Chondrocyte (in vitro differentiated cells): ENCODE results near the gene HTR3A. TPM values are rescaled to one million over a fixed set of nuclear protein-coding genes. Genes with fewer than 3 reads are reported as not detected.
"Not testable (repeated sequence)": the region's sequence is repeated elsewhere in the genome, so short reads cannot be mapped to it uniquely, and the experiment has no call there.

ENCODE experiments used
- DNase-seq: peaks from one replicate; pipeline ENCODE4 v3.0.0; 2021; ENCODE audit warnings: mixed read lengths, low spot score
- H3K27ac Mint-ChIP-seq: one replicate; pipeline ENCODE4 v1.8.0; 2021; ENCODE audit warnings: mild to moderate bottlenecking, moderate library complexity, mixed read lengths; ENCODE audit not compliant: unreplicated experiment
- H3K27me3 Mint-ChIP-seq: 2 replicates; pipeline ENCODE4 v1.8.0; 2021; ENCODE audit warnings: low read depth, mixed read lengths
- H3K36me3 Mint-ChIP-seq: 2 replicates; pipeline ENCODE4 v1.8.0; 2021; ENCODE audit warnings: low read depth, mixed read lengths
- H3K4me1 Mint-ChIP-seq: 2 replicates; pipeline ENCODE4 v1.8.0; 2021; ENCODE audit warnings: low read depth, mild to moderate bottlenecking, mixed read lengths
- H3K4me3 Mint-ChIP-seq: one replicate; pipeline ENCODE4 v1.8.0; 2021; ENCODE audit warnings: mild to moderate bottlenecking, moderate library complexity, mixed read lengths; ENCODE audit not compliant: unreplicated experiment
- H3K9me3 Mint-ChIP-seq: 2 replicates; pipeline ENCODE4 v1.8.0; 2021; ENCODE audit warnings: low read depth, mixed read lengths
- CTCF ChIP-seq: fragments of 200-600 bp; sonication (generic); IDR thresholded peaks from 2 replicates; pipeline ENCODE4 v1.5.0; 2021; ENCODE audit warnings: antibody characterized with exemption, mild to moderate bottlenecking, moderate library complexity
- total RNA-seq: library from RNA; stranded (reverse); gene quantifications from 3 replicates; pipeline ENCODE4 v1.2.1, GENCODE V29; 2021

Gene HTR3A
- total RNA-seq, 1 donor from 2014 or later: not detected

- Mint-ChIP-seq H3K4me3 (no peak overlapping the region), H3K36me3 (no peaks in the 10 kb centered on the region), H3K27ac (no peak overlapping the region), H3K27me3 (peaks cover 57% of the 10 kb centered on the region), H3K9me3 (no peaks in the 10 kb centered on the region), H3K4me1 (no peaks in the 10 kb centered on the region)
- TF ChIP-seq CTCF: no peak
- DNase-seq: no peak
Observed at GRCh38 chr11:113934761-113935160, 40.1 kb upstream of the HTR3A start.

- H3K27me3 Mint-ChIP-seq: peaks cover 55% of the 10 kb centered on the region
- TF ChIP-seq CTCF: no peak
- no peak overlapping the region for H3K4me3 Mint-ChIP-seq
- no peak for DNase-seq
- no peaks in the 10 kb centered on the region for H3K9me3 Mint-ChIP-seq
- no peak overlapping the region for H3K27ac Mint-ChIP-seq
- no peaks in the 10 kb centered on the region for H3K4me1 Mint-ChIP-seq
- no peaks in the 10 kb centered on the region for H3K36me3 Mint-ChIP-seq
Observed at GRCh38 chr11:113935858-113936257, 39.0 kb upstream of the HTR3A start.

- no peak overlapping the region for H3K27ac Mint-ChIP-seq
- no peak for TF ChIP-seq CTCF
- no peaks in the 10 kb centered on the region for H3K4me1 Mint-ChIP-seq
- no peak for DNase-seq
- peaks cover 48% of the 10 kb centered on the region for H3K27me3 Mint-ChIP-seq
- H3K36me3 Mint-ChIP-seq: no peaks in the 10 kb centered on the region
- no peaks in the 10 kb centered on the region for H3K9me3 Mint-ChIP-seq
- H3K4me3 Mint-ChIP-seq: no peak overlapping the region
Observed at GRCh38 chr11:113937918-113938317, 37.0 kb upstream of the HTR3A start.

- Mint-ChIP-seq H3K4me3 (no peak overlapping the region), H3K9me3 (no peaks in the 10 kb centered on the region)
Observed at GRCh38 chr11:113942256-113942655, 32.7 kb upstream of the HTR3A start.

GRCh38 chr11:113946162-113946561 lies 28.7 kb upstream of the HTR3A start:
- H3K9me3 Mint-ChIP-seq, H3K4me1 Mint-ChIP-seq, H3K36me3 Mint-ChIP-seq, DNase-seq, H3K27ac Mint-ChIP-seq, H3K4me3 Mint-ChIP-seq: not testable (repeated sequence)
- H3K27me3 Mint-ChIP-seq: peaks cover 33% of the 10 kb centered on the region

More at GRCh38 chr11:113942256-113942655, 32.7 kb upstream of the HTR3A start:
- TF ChIP-seq CTCF: no peak
- no peak for DNase-seq
- Mint-ChIP-seq H3K27me3 (peaks cover 23% of the 10 kb centered on the region), H3K36me3 (no peaks in the 10 kb centered on the region), H3K4me1 (no peaks in the 10 kb centered on the region), H3K27ac (no peak overlapping the region)

DNA sequence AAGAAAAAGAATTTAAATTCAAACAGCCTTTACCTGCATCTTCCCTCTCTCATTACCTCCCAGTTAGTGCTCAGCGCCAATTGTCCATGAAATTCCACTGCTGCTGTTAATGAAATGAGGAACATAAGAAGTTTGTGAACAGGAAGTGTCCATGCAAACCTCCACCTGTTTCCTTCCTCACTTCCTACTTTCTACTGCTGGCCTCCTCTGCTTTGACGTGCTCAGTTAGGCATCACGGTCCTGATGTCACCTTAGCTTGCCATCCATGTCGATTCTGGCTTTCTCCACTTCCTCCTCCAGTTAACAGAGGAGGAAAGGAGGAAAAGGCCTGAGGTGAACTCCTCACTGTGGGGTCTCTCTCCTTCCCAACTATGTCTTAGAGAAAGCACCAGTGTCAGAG lies 26.9 kb upstream of the HTR3A start:
- Mint-ChIP-seq H3K4me1 (no peaks in the 10 kb centered on the region), H3K27me3 (peaks cover 47% of the 10 kb centered on the region), H3K36me3 (no peaks in the 10 kb centered on the region), H3K27ac (no peak overlapping the region), H3K4me3 (no peak overlapping the region), H3K9me3 (no peaks in the 10 kb centered on the region)
- no peak for DNase-seq
- no peak for TF ChIP-seq CTCF
